ENCODE data around the gene ABHD17C. TPM values are rescaled to one million over a fixed set of nuclear protein-coding genes. Genes with fewer than 3 reads are reported as not detected.

The ABHD17C gene
- polyA plus RNA-seq, 3 donors from 2014 or later = 1.3 to 2.7 (median 1.5) TPM

DNA sequence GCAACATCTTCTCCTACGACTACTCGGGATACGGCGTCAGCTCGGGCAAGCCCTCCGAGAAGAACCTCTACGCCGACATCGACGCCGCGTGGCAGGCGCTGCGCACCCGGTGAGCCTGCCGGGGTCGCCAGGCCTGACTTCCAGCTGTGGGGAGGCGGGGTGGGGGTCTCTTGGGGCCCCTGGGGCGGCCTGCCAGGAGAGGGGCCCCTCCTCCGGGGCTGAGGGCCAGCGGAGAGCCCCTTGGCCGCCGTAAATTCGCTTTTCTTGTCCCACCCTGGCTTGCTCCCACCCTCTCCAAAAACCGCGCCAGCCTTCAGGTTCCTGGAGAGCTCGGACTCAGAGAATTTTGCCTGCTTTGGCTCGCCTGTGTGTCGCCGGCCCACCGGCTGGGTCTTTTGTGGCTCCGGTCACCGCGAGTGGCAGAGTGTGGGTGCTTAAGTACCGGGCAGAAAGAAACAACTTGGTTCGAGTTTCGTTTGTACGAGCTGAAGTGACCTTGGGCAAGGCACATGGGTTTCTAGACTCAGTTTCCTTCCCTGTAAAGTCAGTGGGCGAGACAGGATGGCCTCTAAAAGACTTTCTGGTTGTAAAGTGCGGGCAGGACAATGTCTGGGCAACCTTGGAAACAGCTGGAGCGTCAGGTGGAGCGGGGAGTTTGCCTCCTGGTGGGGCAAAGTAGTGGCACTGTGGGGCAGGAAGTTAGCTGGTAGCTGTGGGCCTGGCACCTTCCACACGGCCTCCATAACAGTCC is 976 bp downstream of the ABHD17C start:
- Mint-ChIP-seq H3K4me1 (peaks cover 21 to 36% of the 10 kb centered on the region in 2 donors), H3K36me3 (peaks cover 0 to 5% (median 4%) of the 10 kb centered on the region in 3 donors), H3K4me3 (peak overlapping the region; percentile 91 to 96 (median 93)), H3K9me3 (no peaks in the 10 kb centered on the region), H3K27ac (peak overlapping the region; percentile 60 to 89 (median 80)), H3K27me3 (ENCODE audit: low read depth in 3 of 3) (peaks cover 5 to 15% (median 5%) of the 10 kb centered on the region in 3 donors)
- peak in 2 of 3 donors; percentile 6 to 37 for DNase-seq

DNA sequence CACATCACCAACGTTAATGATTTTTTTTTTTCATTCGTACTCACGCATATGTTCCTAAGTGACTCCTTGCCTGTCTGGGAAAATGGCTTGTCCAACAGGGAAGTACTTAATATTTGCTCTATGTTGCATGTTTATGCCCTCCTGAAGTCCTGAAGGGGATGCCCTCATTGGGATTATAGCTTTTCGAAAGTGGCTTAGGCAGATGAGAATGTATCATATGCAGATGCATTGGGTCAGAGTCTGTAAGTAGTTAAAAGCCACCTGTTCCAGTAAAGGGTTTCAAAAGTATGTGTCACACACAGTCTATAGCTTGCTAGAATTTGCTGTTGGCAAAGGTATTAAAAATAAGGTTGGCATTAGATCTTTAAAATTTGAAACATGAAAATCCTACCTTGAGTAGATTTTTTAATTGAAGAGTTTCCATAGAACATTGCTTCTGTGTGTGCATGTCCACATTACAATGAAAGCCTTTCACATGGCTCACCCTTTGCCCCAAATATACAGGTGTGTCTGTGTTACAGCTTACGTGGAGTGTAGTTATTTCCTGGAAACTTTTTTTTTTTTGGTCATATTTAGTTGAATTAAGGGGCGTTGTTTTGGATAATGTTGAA is 2.1 kb downstream of the ABHD17C start:
- Mint-ChIP-seq H3K27ac (peak overlapping the region in 1 of 6 donors; percentile 40), H3K4me3 (peak overlapping the region; percentile 90 to 96 (median 92)), H3K36me3 (peaks cover 0 to 7% (median 5%) of the 10 kb centered on the region in 3 donors), H3K27me3 (ENCODE audit: low read depth in 3 of 3) (peaks cover 5 to 15% (median 5%) of the 10 kb centered on the region in 3 donors), H3K9me3 (no peaks in the 10 kb centered on the region), H3K4me1 (peaks cover 21 to 36% of the 10 kb centered on the region in 2 donors)
- no peak for DNase-seq

DNA sequence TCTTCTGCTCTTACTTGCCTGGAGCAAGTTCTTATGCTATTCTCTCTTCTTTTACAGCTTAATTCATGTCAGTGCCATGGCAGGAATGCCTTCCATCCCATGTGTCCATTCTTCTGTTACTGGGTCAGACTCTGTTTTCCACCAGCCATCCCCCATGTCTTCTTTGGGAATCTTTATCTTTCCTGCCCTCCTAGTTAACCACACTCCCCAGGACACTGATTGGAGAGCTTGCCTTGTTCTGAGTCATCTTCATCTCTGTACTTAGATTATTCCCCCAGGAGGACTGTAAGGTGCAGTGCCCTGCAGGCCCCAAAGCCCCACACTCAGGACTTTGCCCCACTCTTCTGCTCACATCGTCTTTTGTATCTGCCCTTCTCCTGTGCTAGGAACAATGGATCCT is 3.6 kb downstream of the ABHD17C start:
- DNase-seq = no peak
- peaks cover 5 to 11% (median 5%) of the 10 kb centered on the region in 3 donors for H3K27me3 Mint-ChIP-seq (ENCODE audit: low read depth in 3 of 3)
- peaks cover 21 to 40% of the 10 kb centered on the region in 2 donors for H3K4me1 Mint-ChIP-seq
- peaks cover 0 to 7% (median 5%) of the 10 kb centered on the region in 3 donors for H3K36me3 Mint-ChIP-seq
- peak overlapping the region in 2 of 5 donors; percentile 2 to 12 for H3K4me3 Mint-ChIP-seq
- no peak overlapping the region for H3K27ac Mint-ChIP-seq
- no peaks in the 10 kb centered on the region for H3K9me3 Mint-ChIP-seq

DNA sequence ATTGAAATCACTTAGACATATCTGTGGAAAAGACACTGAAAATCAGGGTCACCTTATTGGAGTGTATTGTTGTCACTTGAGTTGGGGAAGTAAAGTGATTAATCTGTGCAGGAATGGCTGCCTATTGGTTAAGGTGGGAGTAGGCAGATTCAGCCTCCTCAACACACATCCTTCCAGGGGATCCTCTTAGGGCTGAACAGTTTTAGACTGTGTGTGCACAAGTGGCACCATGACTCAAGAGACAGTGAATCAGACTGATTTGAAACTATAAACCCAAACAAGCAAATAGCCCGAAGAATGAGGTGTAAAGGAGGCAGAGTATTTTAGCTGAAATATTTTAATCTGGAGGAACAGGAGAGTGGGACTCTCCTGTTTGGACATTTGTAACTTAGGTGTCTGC is 4.9 kb downstream of the ABHD17C start:
- Mint-ChIP-seq H3K36me3 (peaks cover 2 to 10% (median 5%) of the 10 kb centered on the region in 3 donors), H3K4me3 (no peak overlapping the region), H3K27me3 (ENCODE audit: low read depth in 3 of 3) (peaks cover 6 to 8% (median 8%) of the 10 kb centered on the region in 3 donors), H3K4me1 (peaks cover 21 to 38% of the 10 kb centered on the region in 2 donors), H3K27ac (no peak overlapping the region), H3K9me3 (no peaks in the 10 kb centered on the region)
- no peak for DNase-seq

DNA sequence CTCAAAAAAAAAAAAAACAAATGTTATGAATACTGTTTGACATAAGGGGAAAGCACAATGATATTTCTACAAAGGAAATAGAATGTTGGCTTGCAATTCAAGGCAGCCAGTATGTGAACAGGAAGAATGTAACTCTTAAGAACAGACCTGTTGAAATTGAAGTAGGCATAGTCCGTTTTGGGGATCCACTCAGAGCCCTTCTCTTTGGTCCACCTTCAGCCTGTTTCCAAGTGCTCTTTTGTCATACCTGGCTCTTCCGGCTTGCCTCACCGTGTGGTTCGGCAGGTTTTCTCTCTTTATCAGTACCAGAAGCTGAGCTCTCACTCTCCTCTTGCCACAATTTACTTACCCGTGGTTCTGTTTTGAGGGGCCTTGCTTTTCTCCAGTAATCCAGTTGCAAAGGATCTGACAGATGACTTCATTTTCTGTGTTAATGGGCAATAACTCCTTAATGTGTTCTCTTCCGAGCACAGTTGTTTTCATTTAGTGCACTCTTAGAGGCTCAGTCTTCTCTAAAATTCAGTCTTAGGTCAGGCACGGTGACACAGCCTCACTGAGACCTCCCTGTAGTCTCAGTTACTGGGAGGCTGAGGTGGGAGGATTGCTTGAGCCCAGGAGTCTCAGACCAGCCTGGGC is 6.7 kb downstream of the ABHD17C start:
- Mint-ChIP-seq H3K4me1 (peaks cover 12 to 29% of the 10 kb centered on the region in 2 donors), H3K27ac (no peak overlapping the region), H3K9me3 (no peaks in the 10 kb centered on the region), H3K36me3 (peaks cover 4 to 11% (median 5%) of the 10 kb centered on the region in 3 donors), H3K27me3 (ENCODE audit: low read depth in 3 of 3) (peaks cover 3 to 10% (median 8%) of the 10 kb centered on the region in 3 donors), H3K4me3 (no peak overlapping the region)
- DNase-seq = no peak

DNA sequence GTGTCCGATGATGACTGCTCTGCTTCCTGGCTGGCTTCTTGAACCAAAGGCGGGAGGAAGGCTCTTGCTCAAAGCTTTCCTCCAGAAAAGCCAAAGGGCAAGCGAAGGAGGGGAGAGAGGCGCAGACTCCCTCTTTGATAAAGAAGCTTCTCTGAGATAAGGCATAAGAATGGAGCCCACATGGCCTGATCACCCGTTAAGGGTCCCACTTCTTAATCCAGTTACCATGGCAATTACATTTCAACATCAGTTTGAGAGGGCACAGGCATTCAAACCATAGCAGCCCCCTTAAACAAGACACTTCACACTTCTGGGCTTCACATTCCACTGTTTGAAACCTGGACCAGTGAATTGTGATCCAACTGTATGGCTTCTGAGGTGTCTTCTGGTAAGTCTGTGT is 8.0 kb downstream of the ABHD17C start:
- Mint-ChIP-seq H3K27ac (no peak overlapping the region), H3K36me3 (peaks cover 4 to 11% (median 5%) of the 10 kb centered on the region in 3 donors), H3K4me1 (peaks cover 9 to 21% of the 10 kb centered on the region in 2 donors), H3K27me3 (ENCODE audit: low read depth in 3 of 3) (peaks cover 3 to 10% (median 8%) of the 10 kb centered on the region in 3 donors), H3K9me3 (no peaks in the 10 kb centered on the region), H3K4me3 (no peak overlapping the region)
- no peak for DNase-seq

DNA sequence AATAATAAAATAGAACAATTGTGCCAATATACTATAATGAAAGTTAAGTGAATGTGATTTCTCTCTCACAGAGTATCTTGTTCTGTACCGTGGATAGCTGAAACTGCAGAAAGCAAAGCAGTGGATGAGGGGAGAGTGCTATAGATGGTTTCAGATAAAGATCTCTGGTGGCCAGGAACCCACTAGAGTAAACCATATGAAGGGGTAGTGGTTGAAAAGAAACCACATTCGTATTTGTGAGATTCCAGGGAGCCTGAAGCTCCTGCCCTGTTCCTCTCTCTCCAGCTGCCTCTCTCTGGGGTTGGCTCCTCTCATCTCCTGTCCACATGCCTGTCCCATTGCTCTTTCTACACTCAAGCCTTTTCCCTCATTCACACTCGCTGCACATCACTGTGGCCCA is 8.9 kb downstream of the ABHD17C start:
- H3K27ac Mint-ChIP-seq = no peak overlapping the region
- DNase-seq = no peak
- peaks cover 7 to 15% of the 10 kb centered on the region in 2 donors for H3K4me1 Mint-ChIP-seq
- H3K9me3 Mint-ChIP-seq = no peaks in the 10 kb centered on the region
- no peak overlapping the region for H3K4me3 Mint-ChIP-seq
- H3K36me3 Mint-ChIP-seq = peaks cover 4 to 11% (median 5%) of the 10 kb centered on the region in 3 donors
- H3K27me3 Mint-ChIP-seq (ENCODE audit: low read depth in 3 of 3) = peaks cover 3 to 9% (median 8%) of the 10 kb centered on the region in 3 donors

DNA sequence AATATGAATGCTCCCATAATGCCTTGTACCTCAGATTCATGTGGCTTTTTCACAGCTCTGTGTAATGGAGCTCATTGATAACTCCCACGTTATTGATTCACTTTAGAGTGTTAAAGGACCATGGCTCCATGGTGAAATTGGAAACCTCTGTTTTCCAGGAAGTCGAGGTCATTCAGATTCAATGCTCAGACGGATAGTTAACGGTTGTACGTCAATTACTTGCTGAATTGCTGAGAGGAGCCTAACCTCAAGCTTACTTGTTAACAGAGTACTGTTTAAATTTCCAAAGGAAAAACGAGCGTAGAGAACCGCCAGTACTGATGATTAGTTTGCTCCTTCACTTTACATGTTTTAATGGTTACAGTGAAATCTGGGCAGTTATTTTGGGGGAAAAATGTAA is 11.1 kb downstream of the ABHD17C start:
- Mint-ChIP-seq H3K4me3 (no peak overlapping the region), H3K36me3 (peaks cover 0 to 8% (median 4%) of the 10 kb centered on the region in 3 donors), H3K27me3 (ENCODE audit: low read depth in 3 of 3) (peaks cover 3 to 8% (median 7%) of the 10 kb centered on the region in 3 donors), H3K9me3 (no peaks in the 10 kb centered on the region), H3K4me1 (peaks cover 10 to 16% of the 10 kb centered on the region in 2 donors), H3K27ac (no peak overlapping the region)
- DNase-seq = no peak

DNA sequence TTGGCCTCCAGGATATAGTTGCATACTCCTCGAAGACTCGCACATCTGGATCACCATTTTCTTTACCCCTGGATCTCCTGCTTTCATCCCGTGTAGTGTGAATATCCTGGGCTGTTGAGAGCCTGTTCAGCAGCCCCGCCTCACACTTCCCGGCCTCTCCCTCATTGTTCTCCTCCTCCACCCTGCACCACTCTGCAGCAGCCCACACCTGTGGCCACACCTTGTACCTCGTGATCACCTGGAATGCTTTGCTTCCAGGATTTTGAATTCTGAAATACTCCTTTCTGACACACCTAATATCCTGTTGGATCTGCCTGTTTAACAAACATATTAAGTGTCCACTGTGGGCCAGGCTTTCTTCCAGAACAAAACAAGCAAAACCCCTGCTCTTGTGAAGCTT is 14.4 kb downstream of the ABHD17C start:
- no peaks in the 10 kb centered on the region for H3K9me3 Mint-ChIP-seq
- H3K27me3 Mint-ChIP-seq (ENCODE audit: low read depth in 3 of 3) = peaks cover 0 to 7% (median 5%) of the 10 kb centered on the region in 3 donors
- peak overlapping the region in 1 of 6 donors; percentile 28 for H3K27ac Mint-ChIP-seq
- H3K4me3 Mint-ChIP-seq = no peak overlapping the region
- peaks cover 0 to 5% (median 4%) of the 10 kb centered on the region in 3 donors for H3K36me3 Mint-ChIP-seq
- DNase-seq = no peak
- H3K4me1 Mint-ChIP-seq = peaks cover 4 to 8% of the 10 kb centered on the region in 2 donors

DNA sequence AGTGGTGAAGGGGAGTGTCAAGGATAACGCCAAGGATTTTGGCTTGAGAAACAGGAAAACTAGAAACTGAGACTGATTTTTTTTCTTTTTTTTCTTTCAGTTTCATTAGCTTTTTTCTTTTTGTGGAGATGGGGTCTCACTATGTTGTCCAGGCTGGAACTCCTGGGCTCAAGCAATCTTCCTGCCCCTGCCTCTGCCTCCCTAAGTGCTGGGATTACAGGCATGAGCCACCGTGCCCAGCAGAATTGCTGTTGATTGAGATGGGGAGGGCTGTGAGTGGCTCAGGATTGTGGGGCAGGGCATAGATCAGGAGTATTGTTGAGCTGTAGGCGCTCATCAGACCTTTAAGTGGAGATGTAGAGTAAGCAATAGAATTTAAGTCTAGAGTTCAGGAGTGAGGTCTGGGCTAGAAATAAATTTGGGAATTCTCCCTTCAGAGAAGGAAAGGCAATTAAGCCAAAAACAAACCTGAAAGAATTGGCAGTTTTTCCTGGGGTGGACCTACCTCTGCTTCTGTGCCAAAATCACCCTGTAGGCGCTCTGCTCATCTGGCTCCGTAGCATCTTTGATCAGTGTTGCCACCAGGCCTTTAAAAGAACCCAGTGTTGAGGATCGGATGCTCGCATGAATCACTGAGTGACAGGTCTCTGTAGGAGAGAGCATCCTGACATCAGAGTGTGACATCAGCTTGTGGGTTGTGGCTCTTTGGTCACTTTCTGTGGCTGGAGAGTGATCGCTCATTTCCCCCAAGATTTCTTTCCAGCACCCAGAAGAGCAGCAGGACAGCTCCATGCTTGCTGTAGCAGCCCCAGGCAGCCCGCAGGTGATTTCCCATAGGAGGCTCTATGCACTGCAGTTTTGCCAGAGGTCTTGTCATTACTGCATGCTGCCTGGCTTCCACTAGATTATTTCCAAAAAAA is 15.8 kb downstream of the ABHD17C start:
- Mint-ChIP-seq H3K27me3 (ENCODE audit: low read depth in 3 of 3) (peaks cover 0 to 5% (median under 1%) of the 10 kb centered on the region in 3 donors), H3K36me3 (no peaks in the 10 kb centered on the region), H3K4me1 (peaks cover 2 to 8% of the 10 kb centered on the region in 2 donors), H3K9me3 (no peaks in the 10 kb centered on the region), H3K4me3 (no peak overlapping the region), H3K27ac (peak overlapping the region in 2 of 6 donors; percentile 4 to 46)
- peak; percentile 7 to 43 (median 9) for DNase-seq

DNA sequence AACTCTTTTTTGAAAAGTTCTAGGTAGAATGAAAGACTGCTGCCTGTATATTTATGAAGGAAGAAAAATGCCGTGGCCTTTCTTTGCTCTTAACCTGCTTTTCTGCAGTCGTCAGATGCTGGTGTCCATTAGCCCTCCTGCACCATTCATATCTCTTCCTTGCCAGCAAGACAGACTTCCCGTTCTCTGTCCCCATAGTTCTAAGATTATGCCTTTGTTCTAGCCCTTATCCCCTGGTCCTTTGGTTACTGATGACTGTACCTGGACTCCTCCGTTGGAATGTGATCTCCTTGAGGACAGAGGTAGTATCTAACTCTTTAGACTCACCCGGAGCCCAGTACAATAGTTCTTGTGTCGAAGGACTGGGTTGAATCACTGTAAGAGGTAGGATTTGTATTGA is 16.8 kb downstream of the ABHD17C start:
- Mint-ChIP-seq H3K9me3 (no peaks in the 10 kb centered on the region), H3K27ac (no peak overlapping the region), H3K4me3 (no peak overlapping the region), H3K27me3 (ENCODE audit: low read depth in 3 of 3) (peaks cover 0 to 1% (median 1%) of the 10 kb centered on the region in 3 donors), H3K4me1 (peaks cover 2 to 8% of the 10 kb centered on the region in 2 donors), H3K36me3 (no peaks in the 10 kb centered on the region)
- no peak for DNase-seq

DNA sequence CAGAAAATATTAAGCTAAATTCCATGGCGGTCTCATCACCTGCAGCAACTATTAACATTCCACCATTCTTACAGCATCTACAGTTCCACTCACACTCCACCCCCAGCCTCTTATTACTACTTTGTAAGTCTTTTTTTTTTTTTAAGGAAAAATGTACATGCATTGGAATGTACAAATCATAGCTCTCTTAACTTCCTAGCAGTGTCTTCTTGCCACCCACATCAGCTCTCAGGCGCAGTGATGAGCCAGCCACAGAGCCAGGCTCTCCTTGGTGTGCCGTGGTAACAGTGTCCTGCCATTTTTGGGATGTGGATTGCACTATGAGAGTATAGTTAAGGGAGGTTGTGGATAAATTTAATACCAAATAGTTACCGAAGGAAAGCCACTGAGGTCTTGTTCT is 17.8 kb downstream of the ABHD17C start:
- DNase-seq = no peak
- Mint-ChIP-seq H3K4me1 (peaks cover 2 to 8% of the 10 kb centered on the region in 2 donors), H3K27me3 (ENCODE audit: low read depth in 3 of 3) (peaks cover 0 to 1% (median 1%) of the 10 kb centered on the region in 3 donors), H3K36me3 (no peaks in the 10 kb centered on the region), H3K4me3 (no peak overlapping the region), H3K9me3 (no peaks in the 10 kb centered on the region), H3K27ac (no peak overlapping the region)

DNA sequence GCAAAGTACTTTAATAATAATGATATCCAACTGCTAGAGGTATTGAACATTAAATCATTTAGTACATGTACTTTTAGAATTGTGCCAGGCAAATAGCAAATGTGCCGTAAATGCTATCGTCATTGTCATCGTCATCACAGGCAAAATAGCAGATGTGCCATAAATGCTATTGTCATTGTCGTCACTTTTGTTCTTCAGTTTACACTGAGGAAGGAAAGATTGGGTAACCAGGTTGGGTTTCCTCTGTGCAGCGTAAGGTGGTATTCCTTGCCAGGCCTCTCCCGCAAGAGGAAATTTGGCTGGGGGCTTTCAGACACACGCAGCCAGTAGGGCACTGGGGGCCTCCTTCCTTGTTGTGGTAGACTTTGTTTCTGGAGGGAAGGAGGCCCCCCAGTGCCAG is 26.4 kb downstream of the ABHD17C start:
- no peak for DNase-seq
- no peaks in the 10 kb centered on the region for H3K4me1 Mint-ChIP-seq
- H3K9me3 Mint-ChIP-seq = no peaks in the 10 kb centered on the region
- H3K4me3 Mint-ChIP-seq = no peak overlapping the region
- H3K27ac Mint-ChIP-seq = no peak overlapping the region
- H3K27me3 Mint-ChIP-seq (ENCODE audit: low read depth in 3 of 3) = peaks cover 0 to 2% (median 0%) of the 10 kb centered on the region in 3 donors
- H3K36me3 Mint-ChIP-seq = peaks cover 0 to 3% (median 2%) of the 10 kb centered on the region in 3 donors

All from immature natural killer cell (primary cell).